CD14-positive monocyte (primary cell): ENCODE results near the gene GLI1. TPM values are rescaled to one million over a fixed set of nuclear protein-coding genes. Genes with fewer than 3 reads are reported as not detected.

Source experiments
- DNase-seq, 3 donors: peaks; one replicate each; pipeline ENCODE4 v3.0.0-alpha.2; 2011 to 2022
- H2AFZ ChIP-seq: 2 replicates; pipeline ENCODE4 v1.6.0; 2012; ENCODE audit warnings: mild to moderate bottlenecking, low read depth, low read length, inconsistent platforms; ENCODE audit not compliant: insufficient read depth, poor library complexity, severe bottlenecking
- H3K27ac ChIP-seq, 2 donors: 1 replicate in 1 of 2; 2 replicates in 1 of 2; pipeline ENCODE4 v1.5.1; 2012 to 2013; ENCODE audit warnings: low read length in 2 of 2, control low read depth in 1 of 2, inconsistent platforms in 1 of 2, low read depth in 1 of 2, mild to moderate bottlenecking in 1 of 2
- H3K27me3 ChIP-seq, 2 donors: one replicate each; pipeline versions ENCODE4 v1.6.0 to v1.6.1; 2011 to 2013; ENCODE audit warnings: low read length in 2 of 2; ENCODE audit not compliant: control insufficient read depth in 2 of 2, insufficient read depth in 2 of 2
- H3K36me3 ChIP-seq, 2 donors: replicated peaks in 1 of 2; 1 replicate in 1 of 2; 2 replicates in 1 of 2; pipeline versions ENCODE4 v1.5.1 to v1.6.1; 2012 to 2013; ENCODE audit warnings: low read length in 2 of 2, control low read depth in 1 of 2, inconsistent platforms in 1 of 2, mild to moderate bottlenecking in 1 of 2; ENCODE audit not compliant: insufficient read depth in 2 of 2, control insufficient read depth in 1 of 2
- H3K4me1 ChIP-seq, 2 donors: 1 replicate in 1 of 2; 2 replicates in 1 of 2; pipeline versions ENCODE4 v1.5.1 to v1.6.1; 2012 to 2013; ENCODE audit warnings: low read length in 2 of 2, control low read depth in 1 of 2, inconsistent platforms in 1 of 2, mild to moderate bottlenecking in 1 of 2, moderate library complexity in 1 of 2; ENCODE audit not compliant: insufficient read depth in 2 of 2, control insufficient read depth in 1 of 2
- H3K4me2 ChIP-seq: replicated peaks from 2 replicates; pipeline ENCODE3; 2012; ENCODE audit warnings: low read length, moderate library complexity, mild to moderate bottlenecking; ENCODE audit not compliant: poor library complexity, severe bottlenecking; ENCODE audit errors: extremely low read depth
- H3K4me3 ChIP-seq, 3 experiments: fragments of 200-600 bp in 1 of 3; sonication (generic) in 1 of 3; replicated peaks in 1 of 3; 1 replicate in 2 of 3; 2 replicates in 1 of 3; pipeline ENCODE4 v1.5.1; 2011 to 2013; ENCODE audit warnings: low read length in 3 of 3, mild to moderate bottlenecking in 3 of 3, control low read depth in 2 of 3, low read depth in 2 of 3, inconsistent platforms in 1 of 3, moderate library complexity in 1 of 3
- H3K79me2 ChIP-seq: 2 replicates; pipeline ENCODE4 v1.6.0; 2012; ENCODE audit warnings: mild to moderate bottlenecking, control low read depth, inconsistent platforms, low read length, moderate library complexity; ENCODE audit not compliant: insufficient read depth
- H3K9ac ChIP-seq: 2 replicates; pipeline ENCODE4 v1.6.0; 2017; ENCODE audit warnings: low read length, mild to moderate bottlenecking; ENCODE audit not compliant: insufficient read depth, poor library complexity, severe bottlenecking
- H3K9me3 ChIP-seq, 2 donors: replicated peaks in 1 of 2; 1 replicate in 1 of 2; 2 replicates in 1 of 2; pipeline versions ENCODE4 v1.5.1 to v1.6.1; 2012 to 2013; ENCODE audit warnings: low read length in 2 of 2, control low read depth in 1 of 2; ENCODE audit not compliant: control insufficient read depth in 1 of 2, insufficient read depth in 1 of 2
- H4K20me1 ChIP-seq: 2 replicates; pipeline ENCODE4 v1.6.0; 2012; ENCODE audit warnings: mild to moderate bottlenecking, low read length, control low read depth, moderate library complexity; ENCODE audit not compliant: insufficient read depth
- H3K27ac Mint-ChIP-seq, 7 donors: one replicate each; pipeline ENCODE4 v1.8.0; 2020; ENCODE audit warnings: mild to moderate bottlenecking in 7 of 7, mixed read lengths in 7 of 7, moderate library complexity in 6 of 7, inconsistent platforms in 2 of 7
- H3K27me3 Mint-ChIP-seq, 3 donors: one replicate each; pipeline ENCODE4 v1.8.0; 2021 to 2022; ENCODE audit warnings: low read depth in 3 of 3, mild to moderate bottlenecking in 3 of 3, mixed read lengths in 3 of 3, moderate library complexity in 3 of 3, inconsistent platforms in 1 of 3
- H3K36me3 Mint-ChIP-seq, 2 donors: one replicate each; pipeline ENCODE4 v1.8.0; 2020; ENCODE audit warnings: mixed read lengths in 2 of 2, inconsistent platforms in 1 of 2, mild to moderate bottlenecking in 1 of 2
- H3K4me1 Mint-ChIP-seq: one replicate; pipeline ENCODE4 v1.8.0; 2020; ENCODE audit warnings: mild to moderate bottlenecking, mixed read lengths
- H3K4me3 Mint-ChIP-seq, 2 donors: one replicate each; pipeline ENCODE4 v1.8.0; 2020; ENCODE audit warnings: mild to moderate bottlenecking in 2 of 2, mixed read lengths in 2 of 2, moderate library complexity in 1 of 2
- H3K9me3 Mint-ChIP-seq, 7 donors: one replicate each; pipeline ENCODE4 v1.8.0; 2020 to 2022; ENCODE audit warnings: mixed read lengths in 7 of 7, mild to moderate bottlenecking in 6 of 7, moderate library complexity in 6 of 7, inconsistent platforms in 2 of 7
- WGBS: methylation state at CpG from one replicate; pipeline ENCODE4 v1.1.5; 2013; ENCODE audit warnings: missing lambda C conversion rate; ENCODE audit not compliant: insufficient coverage; 5-methylcytosine and 5-hydroxymethylcytosine counted together
- intact Hi-C, 2 donors: fragments of 100-400 bp; cut with micrococcal nuclease; formaldehyde crosslinking; loops; one replicate each; pipeline versions ENCODE4 v1.15.0 to v1.15.1; 2023
- polyA plus RNA-seq, 3 donors: library from polyadenylated mRNA; depleted of rRNA in 1 of 3; unstranded in 2 of 3; stranded (reverse) in 1 of 3; fragments of 300-500 nt in 2 of 3; fragments of >200 nt in 1 of 3; fragmentation: Illumina TruSeq in 2 of 3; gene quantifications; 1 replicate in 2 of 3; 2 replicates in 1 of 3; pipeline ENCODE4 v1.2.3, GENCODE V29; 2012 to 2021
- TF ChIP-seq, protein P1 (sequence below): fragments of 200-600 bp; IDR thresholded peaks from one replicate; pipeline ENCODE4 v1.8.0; 2022; ENCODE audit warnings: antibody characterized with exemption, mild to moderate bottlenecking

Gene GLI1
- polyA plus RNA-seq, 3 donors = 0.05 TPM; not detected in 2

DNA sequence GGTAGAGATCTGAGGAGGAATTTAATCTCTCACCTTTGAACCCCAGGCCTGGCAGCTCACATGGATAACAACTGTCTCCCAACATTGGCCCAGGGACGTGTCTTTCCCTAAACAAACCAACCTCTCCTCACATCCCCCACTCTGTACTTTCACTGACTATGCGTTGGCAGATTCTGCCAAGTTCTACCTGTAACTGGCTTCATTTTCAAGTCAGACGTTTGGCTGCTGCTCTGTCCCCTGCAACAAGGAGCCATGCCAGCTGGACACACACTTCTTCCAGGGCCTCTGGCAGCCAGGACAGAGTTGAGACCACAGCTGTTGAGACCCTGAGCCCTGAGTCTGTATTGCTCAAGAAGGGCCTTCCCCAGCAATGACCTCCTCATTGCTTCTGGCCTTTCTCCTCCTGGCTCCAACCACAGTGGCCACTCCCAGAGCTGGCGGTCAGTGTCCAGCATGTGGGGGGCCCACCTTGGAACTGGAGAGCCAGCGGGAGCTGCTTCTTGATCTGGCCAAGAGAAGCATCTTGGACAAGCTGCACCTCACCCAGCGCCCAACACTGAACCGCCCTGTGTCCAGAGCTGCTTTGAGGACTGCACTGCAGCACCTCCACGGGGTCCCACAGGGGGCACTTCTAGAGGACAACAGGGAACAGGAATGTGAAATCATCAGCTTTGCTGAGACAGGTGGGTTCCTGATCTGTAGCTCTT, 24.9 kb upstream of the GLI1 start, which contains the start of gene INHBC:
Gene INHBC (plus strand): TSS at position 268 of the 707 bp plus-strand sequence. CDS start 103 bp downstream, at position 371.
- 88% methylated on average over 8 of the region's 8 CpGs for WGBS
- peaks cover 16% of the 10 kb centered on the region for H3K4me1 Mint-ChIP-seq
- H3K36me3 ChIP-seq = no peaks in the 10 kb centered on the region
- intact Hi-C loops = no loop called here
- no peaks in the 10 kb centered on the region for H3K36me3 Mint-ChIP-seq
- H3K9ac ChIP-seq = no peak within 1 kb of the TSS
- H3K4me1 ChIP-seq = peaks cover 8 to 13% of the 10 kb centered on the region in 2 donors
- H3K9me3 ChIP-seq = no peaks in the 10 kb centered on the region
- H3K4me3 Mint-ChIP-seq = no peak within 1 kb of the TSS
- H3K27me3 Mint-ChIP-seq = no peaks in the 10 kb centered on the region
- TF ChIP-seq, protein P1, sequence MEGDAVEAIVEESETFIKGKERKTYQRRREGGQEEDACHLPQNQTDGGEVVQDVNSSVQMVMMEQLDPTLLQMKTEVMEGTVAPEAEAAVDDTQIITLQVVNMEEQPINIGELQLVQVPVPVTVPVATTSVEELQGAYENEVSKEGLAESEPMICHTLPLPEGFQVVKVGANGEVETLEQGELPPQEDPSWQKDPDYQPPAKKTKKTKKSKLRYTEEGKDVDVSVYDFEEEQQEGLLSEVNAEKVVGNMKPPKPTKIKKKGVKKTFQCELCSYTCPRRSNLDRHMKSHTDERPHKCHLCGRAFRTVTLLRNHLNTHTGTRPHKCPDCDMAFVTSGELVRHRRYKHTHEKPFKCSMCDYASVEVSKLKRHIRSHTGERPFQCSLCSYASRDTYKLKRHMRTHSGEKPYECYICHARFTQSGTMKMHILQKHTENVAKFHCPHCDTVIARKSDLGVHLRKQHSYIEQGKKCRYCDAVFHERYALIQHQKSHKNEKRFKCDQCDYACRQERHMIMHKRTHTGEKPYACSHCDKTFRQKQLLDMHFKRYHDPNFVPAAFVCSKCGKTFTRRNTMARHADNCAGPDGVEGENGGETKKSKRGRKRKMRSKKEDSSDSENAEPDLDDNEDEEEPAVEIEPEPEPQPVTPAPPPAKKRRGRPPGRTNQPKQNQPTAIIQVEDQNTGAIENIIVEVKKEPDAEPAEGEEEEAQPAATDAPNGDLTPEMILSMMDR = no peak
- H4K20me1 ChIP-seq = no peaks in the 10 kb centered on the region
- peak within 1 kb of the TSS; percentile 91 for H2AFZ ChIP-seq
- no peak within 1 kb of the TSS for H3K4me2 ChIP-seq
- H3K9me3 Mint-ChIP-seq = peaks cover 2 to 6% (median 4%) of the 10 kb centered on the region in 7 donors
- H3K79me2 ChIP-seq = peaks cover 7% of the 10 kb centered on the region
- no peak within 1 kb of the TSS for H3K4me3 ChIP-seq
- peak within 1 kb of the TSS in 3 of 7 donors; percentile 43 to 81 (median 72) for H3K27ac Mint-ChIP-seq
- no peak for DNase-seq
- H3K27ac ChIP-seq = no peak within 1 kb of the TSS
- no peaks in the 10 kb centered on the region for H3K27me3 ChIP-seq

DNA sequence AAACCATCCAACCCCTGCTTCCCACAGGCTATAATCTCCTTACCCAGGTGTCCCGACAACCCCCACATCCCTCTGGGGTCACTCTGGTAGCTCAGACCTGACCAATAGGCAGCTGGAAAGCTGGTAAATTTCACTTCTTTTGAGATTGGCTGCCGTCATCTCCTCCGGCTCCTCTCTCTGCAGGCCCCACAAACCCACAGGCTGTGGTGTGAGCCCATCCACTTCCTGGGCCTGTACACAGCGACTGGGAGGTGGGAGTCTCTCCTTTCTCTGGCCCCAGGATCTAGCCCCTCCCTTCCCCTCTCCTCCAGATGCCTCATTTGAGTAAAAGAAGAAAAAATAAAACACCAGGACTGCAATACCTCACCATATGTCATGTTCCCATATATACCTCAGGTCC, 24.3 kb upstream of the GLI1 start:
- Histone ChIP-seq H3K9me3 (no peaks in the 10 kb centered on the region), H3K4me2 (no peak overlapping the region), H3K36me3 (no peaks in the 10 kb centered on the region), H3K4me1 (peaks cover 4 to 9% of the 10 kb centered on the region in 2 donors), H3K27me3 (no peaks in the 10 kb centered on the region), H3K4me3 (no peak overlapping the region), H3K79me2 (peaks cover under 1% of the 10 kb centered on the region), H2AFZ (peak overlapping the region; percentile 91), H4K20me1 (no peaks in the 10 kb centered on the region), H3K27ac (no peak overlapping the region), H3K9ac (no peak overlapping the region)
- intact Hi-C loops = no loop called here
- Mint-ChIP-seq H3K36me3 (no peaks in the 10 kb centered on the region), H3K27ac (peak overlapping the region in 3 of 7 donors; percentile 43 to 81 (median 72)), H3K4me1 (peaks cover 13% of the 10 kb centered on the region), H3K27me3 (no peaks in the 10 kb centered on the region), H3K4me3 (no peak overlapping the region), H3K9me3 (peaks cover 2 to 6% (median 4%) of the 10 kb centered on the region in 7 donors)
- DNase-seq = no peak
- WGBS = 33% methylated on average over 1 of the region's 4 CpGs
- TF ChIP-seq, protein P1 = no peak
